ENCODE data around the gene DHX58. TPM values are rescaled to one million over a fixed set of nuclear protein-coding genes. Genes with fewer than 3 reads are reported as not detected.

The DHX58 gene
- total and polyA plus RNA-seq, 4 donors: 4.0 to 21.9 (median 12.2) TPM

DNA sequence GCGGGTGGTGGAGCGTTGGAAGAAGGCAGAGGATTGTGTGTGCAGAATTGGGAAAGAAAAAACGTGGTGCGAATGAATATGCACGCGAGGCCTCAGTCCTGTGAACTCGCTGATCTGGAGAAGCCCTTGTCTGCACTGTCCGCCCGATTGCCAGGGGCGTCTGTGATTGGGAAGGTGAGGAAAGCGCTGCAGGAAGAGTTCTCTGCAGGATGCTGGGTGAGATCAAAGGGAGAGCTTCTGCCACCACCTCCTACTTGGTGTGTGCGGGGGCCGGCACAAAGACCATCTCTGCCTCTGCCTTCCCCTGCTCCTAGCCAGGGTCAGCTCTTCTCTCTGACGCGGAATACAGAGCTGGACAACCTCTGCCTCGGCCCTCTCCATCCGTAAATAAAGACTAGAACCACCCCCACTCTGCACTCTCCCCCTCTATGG lies 43.1 kb upstream of the DHX58 start:
- Histone ChIP-seq H3K27ac (ENCODE audit: low read depth in 1 of 2, low read length in 2 of 2) (no peak overlapping the region), H3K27me3 (ENCODE audit: control insufficient read depth in 4 of 4, insufficient read depth in 4 of 4, low read length in 3 of 4) (no peaks in the 10 kb centered on the region), H3K9ac (ENCODE audit: low read depth in 1 of 2, low read length in 2 of 2) (no peak overlapping the region), H3K36me3 (ENCODE audit: control insufficient read depth in 4 of 4, insufficient read depth in 3 of 4, low read depth in 1 of 4, low read length in 3 of 4) (no peaks in the 10 kb centered on the region), H3K4me3 (ENCODE audit: low read depth in 1 of 3, low read length in 3 of 3) (peak overlapping the region in 2 of 3 donors; percentile 32 to 58), H3K4me1 (ENCODE audit: control insufficient read depth in 4 of 4, insufficient read depth in 4 of 4, low read length in 3 of 4) (peaks cover 0 to 22% (median 17%) of the 10 kb centered on the region in 4 donors), H3K9me3 (ENCODE audit: control insufficient read depth in 4 of 4, low read length in 3 of 4) (no peaks in the 10 kb centered on the region)
- no peak for DNase-seq (ENCODE audit: low spot score)
- 50% methylated on average over 17 of the region's 17 CpGs for WGBS
- TF ChIP-seq HNF4G (IDR thresholded peaks at IDR 0.05): no peak
- TF ChIP-seq SP1 (IDR thresholded peaks at IDR 0.05): no peak
- no peak for TF ChIP-seq FOXA2 (IDR thresholded peaks at IDR 0.05)
- TF ChIP-seq GABPA (IDR thresholded peaks at IDR 0.05 in 1 of 2, conservative IDR thresholded peaks at IDR 0.05 in 1 of 2): no peak
- no peak for TF ChIP-seq JUND (IDR thresholded peaks at IDR 0.05)
- no peak for TF ChIP-seq NR2F2 (IDR thresholded peaks at IDR 0.05)
- TF ChIP-seq, protein P1, sequence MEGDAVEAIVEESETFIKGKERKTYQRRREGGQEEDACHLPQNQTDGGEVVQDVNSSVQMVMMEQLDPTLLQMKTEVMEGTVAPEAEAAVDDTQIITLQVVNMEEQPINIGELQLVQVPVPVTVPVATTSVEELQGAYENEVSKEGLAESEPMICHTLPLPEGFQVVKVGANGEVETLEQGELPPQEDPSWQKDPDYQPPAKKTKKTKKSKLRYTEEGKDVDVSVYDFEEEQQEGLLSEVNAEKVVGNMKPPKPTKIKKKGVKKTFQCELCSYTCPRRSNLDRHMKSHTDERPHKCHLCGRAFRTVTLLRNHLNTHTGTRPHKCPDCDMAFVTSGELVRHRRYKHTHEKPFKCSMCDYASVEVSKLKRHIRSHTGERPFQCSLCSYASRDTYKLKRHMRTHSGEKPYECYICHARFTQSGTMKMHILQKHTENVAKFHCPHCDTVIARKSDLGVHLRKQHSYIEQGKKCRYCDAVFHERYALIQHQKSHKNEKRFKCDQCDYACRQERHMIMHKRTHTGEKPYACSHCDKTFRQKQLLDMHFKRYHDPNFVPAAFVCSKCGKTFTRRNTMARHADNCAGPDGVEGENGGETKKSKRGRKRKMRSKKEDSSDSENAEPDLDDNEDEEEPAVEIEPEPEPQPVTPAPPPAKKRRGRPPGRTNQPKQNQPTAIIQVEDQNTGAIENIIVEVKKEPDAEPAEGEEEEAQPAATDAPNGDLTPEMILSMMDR (IDR thresholded peaks at IDR 0.05; ENCODE audit: low read depth, low read length, missing input control): no peak
- TF ChIP-seq, protein P2, sequence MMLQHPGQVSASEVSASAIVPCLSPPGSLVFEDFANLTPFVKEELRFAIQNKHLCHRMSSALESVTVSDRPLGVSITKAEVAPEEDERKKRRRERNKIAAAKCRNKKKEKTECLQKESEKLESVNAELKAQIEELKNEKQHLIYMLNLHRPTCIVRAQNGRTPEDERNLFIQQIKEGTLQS (IDR thresholded peaks at IDR 0.05): no peak
- TF ChIP-seq, protein P3, sequence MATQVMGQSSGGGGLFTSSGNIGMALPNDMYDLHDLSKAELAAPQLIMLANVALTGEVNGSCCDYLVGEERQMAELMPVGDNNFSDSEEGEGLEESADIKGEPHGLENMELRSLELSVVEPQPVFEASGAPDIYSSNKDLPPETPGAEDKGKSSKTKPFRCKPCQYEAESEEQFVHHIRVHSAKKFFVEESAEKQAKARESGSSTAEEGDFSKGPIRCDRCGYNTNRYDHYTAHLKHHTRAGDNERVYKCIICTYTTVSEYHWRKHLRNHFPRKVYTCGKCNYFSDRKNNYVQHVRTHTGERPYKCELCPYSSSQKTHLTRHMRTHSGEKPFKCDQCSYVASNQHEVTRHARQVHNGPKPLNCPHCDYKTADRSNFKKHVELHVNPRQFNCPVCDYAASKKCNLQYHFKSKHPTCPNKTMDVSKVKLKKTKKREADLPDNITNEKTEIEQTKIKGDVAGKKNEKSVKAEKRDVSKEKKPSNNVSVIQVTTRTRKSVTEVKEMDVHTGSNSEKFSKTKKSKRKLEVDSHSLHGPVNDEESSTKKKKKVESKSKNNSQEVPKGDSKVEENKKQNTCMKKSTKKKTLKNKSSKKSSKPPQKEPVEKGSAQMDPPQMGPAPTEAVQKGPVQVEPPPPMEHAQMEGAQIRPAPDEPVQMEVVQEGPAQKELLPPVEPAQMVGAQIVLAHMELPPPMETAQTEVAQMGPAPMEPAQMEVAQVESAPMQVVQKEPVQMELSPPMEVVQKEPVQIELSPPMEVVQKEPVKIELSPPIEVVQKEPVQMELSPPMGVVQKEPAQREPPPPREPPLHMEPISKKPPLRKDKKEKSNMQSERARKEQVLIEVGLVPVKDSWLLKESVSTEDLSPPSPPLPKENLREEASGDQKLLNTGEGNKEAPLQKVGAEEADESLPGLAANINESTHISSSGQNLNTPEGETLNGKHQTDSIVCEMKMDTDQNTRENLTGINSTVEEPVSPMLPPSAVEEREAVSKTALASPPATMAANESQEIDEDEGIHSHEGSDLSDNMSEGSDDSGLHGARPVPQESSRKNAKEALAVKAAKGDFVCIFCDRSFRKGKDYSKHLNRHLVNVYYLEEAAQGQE (IDR thresholded peaks at IDR 0.05): no peak
- no peak for TF ChIP-seq HNF4A (conservative IDR thresholded peaks at IDR 0.05)
- TF ChIP-seq FOXA1 (IDR thresholded peaks at IDR 0.05): no peak
- TF ChIP-seq RXRA (IDR thresholded peaks at IDR 0.05): no peak
- TF ChIP-seq RAD21 (IDR thresholded peaks at IDR 0.05): no peak
- no peak for TF ChIP-seq YY1 (IDR thresholded peaks at IDR 0.05)
- TF ChIP-seq, protein P4, sequence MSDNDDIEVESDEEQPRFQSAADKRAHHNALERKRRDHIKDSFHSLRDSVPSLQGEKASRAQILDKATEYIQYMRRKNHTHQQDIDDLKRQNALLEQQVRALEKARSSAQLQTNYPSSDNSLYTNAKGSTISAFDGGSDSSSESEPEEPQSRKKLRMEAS (IDR thresholded peaks at IDR 0.05): no peak
- TF ChIP-seq EGR1 (IDR thresholded peaks at IDR 0.05; ENCODE audit: low read depth in 2 of 2): no peak
- TF ChIP-seq TAF1 (conservative IDR thresholded peaks at IDR 0.05): no peak
- TF ChIP-seq, protein P5, sequence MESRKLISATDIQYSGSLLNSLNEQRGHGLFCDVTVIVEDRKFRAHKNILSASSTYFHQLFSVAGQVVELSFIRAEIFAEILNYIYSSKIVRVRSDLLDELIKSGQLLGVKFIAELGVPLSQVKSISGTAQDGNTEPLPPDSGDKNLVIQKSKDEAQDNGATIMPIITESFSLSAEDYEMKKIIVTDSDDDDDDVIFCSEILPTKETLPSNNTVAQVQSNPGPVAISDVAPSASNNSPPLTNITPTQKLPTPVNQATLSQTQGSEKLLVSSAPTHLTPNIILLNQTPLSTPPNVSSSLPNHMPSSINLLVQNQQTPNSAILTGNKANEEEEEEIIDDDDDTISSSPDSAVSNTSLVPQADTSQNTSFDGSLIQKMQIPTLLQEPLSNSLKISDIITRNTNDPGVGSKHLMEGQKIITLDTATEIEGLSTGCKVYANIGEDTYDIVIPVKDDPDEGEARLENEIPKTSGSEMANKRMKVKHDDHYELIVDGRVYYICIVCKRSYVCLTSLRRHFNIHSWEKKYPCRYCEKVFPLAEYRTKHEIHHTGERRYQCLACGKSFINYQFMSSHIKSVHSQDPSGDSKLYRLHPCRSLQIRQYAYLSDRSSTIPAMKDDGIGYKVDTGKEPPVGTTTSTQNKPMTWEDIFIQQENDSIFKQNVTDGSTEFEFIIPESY (IDR thresholded peaks at IDR 0.05): no peak
